Measurements from ENCODE around the gene NDST3.

DNA sequence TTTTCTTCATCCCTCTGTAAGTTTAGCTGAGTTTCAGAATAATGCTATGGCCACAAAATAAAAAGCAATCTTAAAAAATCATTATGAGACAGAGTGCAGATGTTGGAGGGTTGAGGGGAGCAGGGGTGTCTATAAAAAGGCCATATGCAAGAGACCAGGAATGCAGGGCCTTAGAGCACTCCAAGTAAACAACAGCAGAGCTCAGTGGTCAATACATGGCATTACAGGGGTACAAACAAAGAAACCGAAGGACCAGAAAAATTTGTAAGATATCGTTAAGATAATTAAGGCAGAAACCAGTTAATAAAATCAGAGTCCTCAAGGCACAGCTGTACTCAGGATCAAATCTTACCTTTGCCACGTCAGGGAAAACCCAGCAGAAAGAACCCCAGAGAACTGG, 28.4 kb upstream of the NDST3 start:
- no peak for TF ChIP-seq CTBP1 (IDR thresholded peaks at IDR 0.05; ENCODE audit: borderline replicate concordance)
- TF ChIP-seq FOXM1 (IDR thresholded peaks at IDR 0.05; ENCODE audit: borderline replicate concordance): no peak
- no peak for TF ChIP-seq HDGF (IDR thresholded peaks at IDR 0.05; ENCODE audit: borderline replicate concordance)
- no peak for TF ChIP-seq NFRKB (IDR thresholded peaks at IDR 0.05)
- TF ChIP-seq BHLHE40 (IDR thresholded peaks at IDR 0.05; ENCODE audit: borderline replicate concordance): no peak
- no peak for TF ChIP-seq ZNF384 (IDR thresholded peaks at IDR 0.05)
- no peak for TF ChIP-seq FOXK2 (IDR thresholded peaks at IDR 0.05)
- TF ChIP-seq, protein P1, sequence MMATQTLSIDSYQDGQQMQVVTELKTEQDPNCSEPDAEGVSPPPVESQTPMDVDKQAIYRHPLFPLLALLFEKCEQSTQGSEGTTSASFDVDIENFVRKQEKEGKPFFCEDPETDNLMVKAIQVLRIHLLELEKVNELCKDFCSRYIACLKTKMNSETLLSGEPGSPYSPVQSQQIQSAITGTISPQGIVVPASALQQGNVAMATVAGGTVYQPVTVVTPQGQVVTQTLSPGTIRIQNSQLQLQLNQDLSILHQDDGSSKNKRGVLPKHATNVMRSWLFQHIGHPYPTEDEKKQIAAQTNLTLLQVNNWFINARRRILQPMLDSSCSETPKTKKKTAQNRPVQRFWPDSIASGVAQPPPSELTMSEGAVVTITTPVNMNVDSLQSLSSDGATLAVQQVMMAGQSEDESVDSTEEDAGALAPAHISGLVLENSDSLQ (IDR thresholded peaks at IDR 0.05): no peak
